IMR-90 (cell line): ENCODE data around the gene HIGD1C. TPM values are rescaled to one million over a fixed set of nuclear protein-coding genes. Genes with fewer than 3 reads are reported as not detected.

Experiments
- ATAC-seq: fragments of 200-7000 bp; cut with Tn5 transposase; 2 replicates; pipeline ENCODE4 v1.9.1; 2020; ENCODE audit warnings: low read depth, mild to moderate bottlenecking, moderate library complexity
- BruUV-seq: library from RNA; stranded (reverse); fragments of 400-500 nt; replicated peaks from 2 replicates; lab custom pipeline; 2021; lab: Mats Ljungman, UMichigan
- CTCF ChIA-PET: fragments of 300-600 bp; formaldehyde crosslinking; extraction: SDS; loops from one replicate; lab custom pipeline; 2021; ENCODE audit warnings: antibody characterized with exemption; lab: Yijun Ruan, JAX
- POLR2A ChIA-PET: fragments of 300-600 bp; sonication (Branson Sonifier 250); formaldehyde crosslinking; loops from one replicate; lab custom pipeline; 2022; ENCODE audit warnings: antibody characterized with exemption; ENCODE audit not compliant: unreplicated experiment; lab: Charles Lee
- DNase-seq: peaks from one replicate; pipeline ENCODE4 v3.0.0; 2013
- H2AFZ ChIP-seq: replicated peaks from 2 replicates; pipeline ENCODE3; 2013; ENCODE audit warnings: low read length, mild to moderate bottlenecking; ENCODE audit not compliant: poor library complexity
- H2AK5ac ChIP-seq: 2 replicates; pipeline ENCODE4 v1.6.1; 2013; ENCODE audit warnings: low read depth, low read length, inconsistent platforms
- H2AK9ac ChIP-seq: replicated peaks from 2 replicates; pipeline ENCODE3; 2013; ENCODE audit warnings: mild to moderate bottlenecking, low read depth, low read length, moderate library complexity; ENCODE audit not compliant: poor library complexity
- H2BK120ac ChIP-seq: 2 replicates; pipeline ENCODE4 v1.6.1; 2013; ENCODE audit warnings: low read depth, low read length, inconsistent platforms
- H2BK15ac ChIP-seq: 3 replicates; pipeline ENCODE4 v1.6.1; 2013; ENCODE audit warnings: low read depth, low read length, inconsistent platforms
- H2BK20ac ChIP-seq: 2 replicates; pipeline ENCODE4 v1.6.1; 2013; ENCODE audit warnings: low read depth, mild to moderate bottlenecking, inconsistent platforms, low read length, moderate library complexity
- H2BK5ac ChIP-seq: 2 replicates; pipeline ENCODE4 v1.6.1; 2013; ENCODE audit warnings: mild to moderate bottlenecking, low read depth, low read length, inconsistent platforms; ENCODE audit not compliant: poor library complexity, severe bottlenecking
- H3K14ac ChIP-seq: replicated peaks from 2 replicates; pipeline ENCODE4 v1.6.1; 2013; ENCODE audit warnings: low read depth, low read length, inconsistent platforms
- H3K18ac ChIP-seq: 2 replicates; pipeline ENCODE4 v1.6.1; 2013; ENCODE audit warnings: low read depth, low read length, control low read depth
- H3K23ac ChIP-seq: 2 replicates; pipeline ENCODE4 v1.6.1; 2013; ENCODE audit warnings: low read depth, low read length, inconsistent platforms
- H3K27ac ChIP-seq: 2 replicates; pipeline ENCODE4 v1.5.1; 2013; ENCODE audit warnings: mild to moderate bottlenecking, control low read depth, low read length; ENCODE audit not compliant: insufficient read depth
- H3K27me3 ChIP-seq: 2 replicates; pipeline ENCODE4 v1.6.1; 2013; ENCODE audit warnings: low read length; ENCODE audit not compliant: control insufficient read depth, insufficient read depth
- H3K36me3 ChIP-seq: 2 replicates; pipeline ENCODE4 v1.6.1; 2013; ENCODE audit warnings: low read length, mixed read lengths; ENCODE audit not compliant: control insufficient read depth, insufficient read depth
- H3K4ac ChIP-seq: 2 replicates; pipeline ENCODE4 v1.6.1; 2013; ENCODE audit warnings: low read depth, low read length, inconsistent platforms
- H3K4me1 ChIP-seq: 2 replicates; pipeline ENCODE4 v1.6.1; 2013; ENCODE audit warnings: low read length, mixed read lengths; ENCODE audit not compliant: control insufficient read depth, insufficient read depth
- H3K4me2 ChIP-seq: 2 replicates; pipeline ENCODE4 v1.6.1; 2013; ENCODE audit warnings: low read depth, mild to moderate bottlenecking, control low read depth, low read length, moderate library complexity
- H3K4me3 ChIP-seq: 2 replicates; pipeline ENCODE4 v1.5.1; 2013; ENCODE audit warnings: low read depth, mild to moderate bottlenecking, control low read depth, low read length, moderate library complexity; ENCODE audit not compliant: insufficient read depth
- H3K56ac ChIP-seq: 2 replicates; pipeline ENCODE4 v1.6.1; 2013; ENCODE audit warnings: low read length, inconsistent platforms; ENCODE audit not compliant: insufficient read depth; ENCODE audit errors: extremely low read depth
- H3K79me1 ChIP-seq, 2 experiments: 2 replicates each; pipeline ENCODE4 v1.6.1; 2013; ENCODE audit warnings: low read length in 2 of 2, inconsistent platforms in 1 of 2, low read depth in 1 of 2
- H3K9ac ChIP-seq: 2 replicates; pipeline ENCODE4 v1.6.1; 2013; ENCODE audit warnings: low read depth, low read length, control low read depth
- H3K9me1 ChIP-seq: 2 replicates; pipeline ENCODE4 v1.6.1; 2013; ENCODE audit warnings: low read length, inconsistent platforms; ENCODE audit not compliant: insufficient read depth
- H3K9me3 ChIP-seq: 2 replicates; pipeline ENCODE4 v1.6.1; 2013; ENCODE audit warnings: low read length; ENCODE audit not compliant: control insufficient read depth, insufficient read depth
- H4K20me1 ChIP-seq: 2 replicates; pipeline ENCODE4 v1.6.1; 2013; ENCODE audit warnings: low read length, inconsistent platforms; ENCODE audit not compliant: insufficient read depth
- H4K5ac ChIP-seq: 2 replicates; pipeline ENCODE4 v1.6.1; 2013; ENCODE audit warnings: mild to moderate bottlenecking, low read depth, low read length, control low read depth
- H4K8ac ChIP-seq, 2 experiments: 2 replicates each; pipeline ENCODE4 v1.6.1; 2013; ENCODE audit warnings: low read depth in 2 of 2, low read length in 2 of 2, control low read depth in 1 of 2, inconsistent platforms in 1 of 2
- H4K91ac ChIP-seq: 2 replicates; pipeline ENCODE4 v1.6.1; 2013; ENCODE audit warnings: low read depth, low read length, inconsistent platforms; ENCODE audit not compliant: insufficient read depth
- BHLHE40 ChIP-seq: fragments of 150-350 bp; IDR thresholded peaks from 2 replicates; pipeline ENCODE4 v1.6.1; 2016; ENCODE audit warnings: mild to moderate bottlenecking, low read depth, low read length
- CEBPB ChIP-seq: IDR thresholded peaks from 2 replicates; pipeline ENCODE4 v1.6.1; 2012; ENCODE audit warnings: low read depth, low read length, improper control_type of control experiment
- CHD1 ChIP-seq: IDR thresholded peaks from 2 replicates; pipeline ENCODE4 v1.6.1; 2012; ENCODE audit warnings: low read depth, low read length, improper control_type of control experiment
- CTCF ChIP-seq: conservative IDR thresholded peaks from 2 replicates; pipeline ENCODE4 v1.5.1; 2012; ENCODE audit warnings: mild to moderate bottlenecking, low read depth, low read length, improper control_type of control experiment
- ELK1 ChIP-seq: fragments of 150-350 bp; IDR thresholded peaks from 2 replicates; pipeline ENCODE4 v1.6.1; 2016; ENCODE audit warnings: low read depth, mild to moderate bottlenecking, low read length, moderate library complexity, borderline replicate concordance
- FOS ChIP-seq: fragments of 150-350 bp; IDR thresholded peaks from 2 replicates; pipeline ENCODE4 v1.6.1; 2016; ENCODE audit warnings: low read depth, low read length
- MAFK ChIP-seq: IDR thresholded peaks from 2 replicates; pipeline ENCODE4 v1.6.1; 2012; ENCODE audit warnings: low read depth, low read length, improper control_type of control experiment
- MAZ ChIP-seq: IDR thresholded peaks from 2 replicates; pipeline ENCODE4 v1.6.1; 2012; ENCODE audit warnings: low read depth, mild to moderate bottlenecking, low read length, improper control_type of control experiment, moderate library complexity, borderline replicate concordance
- MXI1 ChIP-seq: IDR thresholded peaks from 2 replicates; pipeline ENCODE4 v1.6.1; 2012; ENCODE audit warnings: low read depth, mild to moderate bottlenecking, low read length, moderate library complexity, borderline replicate concordance
- NFE2L2 ChIP-seq: fragments of 150-350 bp; IDR thresholded peaks from 2 replicates; pipeline ENCODE4 v1.6.1; 2016; ENCODE audit warnings: low read depth, mild to moderate bottlenecking, low read length
- POLR2A ChIP-seq: IDR thresholded peaks from 2 replicates; pipeline ENCODE4 v1.6.1; 2012; ENCODE audit warnings: mild to moderate bottlenecking, low read depth, low read length
- RAD21 ChIP-seq: IDR thresholded peaks from 2 replicates; pipeline ENCODE4 v1.6.1; 2012; ENCODE audit warnings: low read length, improper control_type of control experiment
- RCOR1 ChIP-seq: IDR thresholded peaks from 2 replicates; pipeline ENCODE4 v1.6.1; 2012; ENCODE audit warnings: mild to moderate bottlenecking, low read length, improper control_type of control experiment; ENCODE audit not compliant: insufficient replicate concordance
- RFX5 ChIP-seq: IDR thresholded peaks from 2 replicates; pipeline ENCODE4 v1.8.0; 2012; ENCODE audit warnings: low read depth, mild to moderate bottlenecking, low read length, moderate library complexity
- SMC3 ChIP-seq: fragments of 150-350 bp; IDR thresholded peaks from 2 replicates; pipeline ENCODE4 v1.6.1; 2016; ENCODE audit warnings: low read depth, mild to moderate bottlenecking, antibody characterized with exemption, low read length, moderate library complexity
- USF2 ChIP-seq: fragments of 150-350 bp; IDR thresholded peaks from 2 replicates; pipeline ENCODE4 v1.6.1; 2017; ENCODE audit warnings: mild to moderate bottlenecking, antibody characterized with exemption, low read length, low read depth
- WGBS, 2 experiments: methylation state at CpG; one replicate each; pipeline versions ENCODE4 v1.1.5 to v1.1.7; 2013; ENCODE audit warnings: missing lambda C conversion rate in 2 of 2; ENCODE audit not compliant: insufficient read length in 1 of 2; ENCODE audit errors: extremely low coverage in 2 of 2; 5-methylcytosine and 5-hydroxymethylcytosine counted together
- dilution Hi-C: fragments of 300-500 bp; cut with HindIII; formaldehyde crosslinking; loops from one replicate; pipeline ENCODE4 v1.14.3; 2018; ENCODE audit warnings: low sequenced_read_pairs; ENCODE audit not compliant: unreplicated experiment
- in situ Hi-C: fragments of 300-500 bp; cut with MboI; formaldehyde crosslinking; loops from 3 replicates; pipeline ENCODE4 v1.14.3; 2019; ENCODE audit warnings: low sequenced_read_pairs, inconsistent platforms, mixed read lengths
- intact Hi-C: fragments of 100-400 bp; cut with micrococcal nuclease; formaldehyde crosslinking; loops from 2 replicates; pipeline ENCODE4 v1.10.0; 2022
- polyA plus RNA-seq, 3 experiments: library from polyadenylated mRNA; depleted of rRNA; stranded (reverse); fragments of >200 nt; gene quantifications; 2 replicates each; pipeline ENCODE4 v1.2.3, GENCODE V29; 2012; ENCODE audit warnings: low replicate concordance in 1 of 3
- total RNA-seq: library from RNA; depleted of rRNA; stranded (reverse); fragments of >200 nt; gene quantifications from 2 replicates; pipeline ENCODE4 v1.2.3, GENCODE V29; 2012

Gene HIGD1C
- total and polyA plus RNA-seq, 2 of the 4 experiments (the other 2 are of a cell fraction), result not detected

GRCh38 chr12:51011955-51012354 is 59.6 kb downstream of the HIGD1C start:
- Histone ChIP-seq H3K4me2 (no peak overlapping the region), H2BK120ac (no peak overlapping the region), H4K91ac (no peak overlapping the region), H2BK20ac (no peak overlapping the region), H2BK15ac (no peak overlapping the region), H2AK5ac (no peak overlapping the region), H3K27ac (no peak overlapping the region), H3K56ac (no peak overlapping the region), H2AFZ (no peak overlapping the region), H4K20me1 (peaks cover 11% of the 10 kb centered on the region; the same call in 1 of the 2 replicates), H3K18ac (no peak overlapping the region), H4K5ac (no peak overlapping the region), H3K9me1 (no peaks in the 10 kb centered on the region), H2AK9ac (no peak overlapping the region), H3K9ac (no peak overlapping the region), H3K9me3 (no peaks in the 10 kb centered on the region), H3K36me3 (peaks cover 4% of the 10 kb centered on the region; the same call in 1 of the 2 replicates), H3K79me1 (peaks cover 14 to 42% of the 10 kb centered on the region in 2 experiments), H3K23ac (no peak overlapping the region), H2BK5ac (no peak overlapping the region), H3K4me3 (no peak overlapping the region), H4K8ac (no peak overlapping the region), H3K4me1 (peaks cover 3% of the 10 kb centered on the region), H3K27me3 (no peaks in the 10 kb centered on the region), H3K4ac (no peak overlapping the region), H3K14ac (no peak overlapping the region)
- no CpG with 5 or more reads among the region's 4 CpGs for WGBS, 2 experiments
- ChIA-PET POLR2A (interaction anchor here (0.6 kb wide), 1 partner anchor 248 kb away, joined by 7 read pairs; the partner anchor contains the start of gene ATF1), CTCF (interaction anchor here (0.9 to 2.0 kb wide), 2 partner anchors 16 to 17 kb away, joined by 4 to 6 read pairs; no protein-coding TSS in a partner anchor)
- dilution Hi-C loops, result no loop called here
- ATAC-seq (no peak), DNase-seq (no peak)
- TF ChIP-seq MAZ, result no peak
- no peak for TF ChIP-seq RCOR1
- TF ChIP-seq MAFK, result no peak
- no peak for TF ChIP-seq BHLHE40
- no peak for TF ChIP-seq CHD1
- no peak for TF ChIP-seq NFE2L2
- no peak for TF ChIP-seq ELK1
- TF ChIP-seq RAD21, result no peak
- TF ChIP-seq SMC3, result no peak
- no peak for TF ChIP-seq POLR2A
- no peak for TF ChIP-seq CTCF
- TF ChIP-seq FOS, result no peak
- TF ChIP-seq CEBPB, result no peak
- TF ChIP-seq MXI1, result no peak
- no peak for TF ChIP-seq RFX5
- no peak for TF ChIP-seq USF2
- BruUV-seq, result no TSS peak
- intact Hi-C loops, result no loop called here
- in situ Hi-C loops, result no loop called here
